GM13977 (cell line): ENCODE data around the gene DENND11.

Experiments
- DNase-seq: peaks from one replicate; pipeline ENCODE4 v3.0.0; 2012; ENCODE audit warnings: low spot score
- in situ Hi-C: fragments of 300-500 bp; cut with MboI; formaldehyde crosslinking; loops from one replicate; pipeline ENCODE4 v1.12.0; 2022; ENCODE audit warnings: low sequenced_read_pairs, low pct_unique_long_range_greater_than_20kb, mixed read lengths, inconsistent platforms; ENCODE audit not compliant: unreplicated experiment
- TF ChIP-seq, protein P1 (sequence below): IDR thresholded peaks from 2 replicates; pipeline ENCODE4 v1.5.1; 2012; ENCODE audit warnings: mild to moderate bottlenecking, control low read depth; ENCODE audit not compliant: insufficient read depth; ENCODE audit errors: extremely low read depth, missing control alignments

The DENND11 gene

DNA sequence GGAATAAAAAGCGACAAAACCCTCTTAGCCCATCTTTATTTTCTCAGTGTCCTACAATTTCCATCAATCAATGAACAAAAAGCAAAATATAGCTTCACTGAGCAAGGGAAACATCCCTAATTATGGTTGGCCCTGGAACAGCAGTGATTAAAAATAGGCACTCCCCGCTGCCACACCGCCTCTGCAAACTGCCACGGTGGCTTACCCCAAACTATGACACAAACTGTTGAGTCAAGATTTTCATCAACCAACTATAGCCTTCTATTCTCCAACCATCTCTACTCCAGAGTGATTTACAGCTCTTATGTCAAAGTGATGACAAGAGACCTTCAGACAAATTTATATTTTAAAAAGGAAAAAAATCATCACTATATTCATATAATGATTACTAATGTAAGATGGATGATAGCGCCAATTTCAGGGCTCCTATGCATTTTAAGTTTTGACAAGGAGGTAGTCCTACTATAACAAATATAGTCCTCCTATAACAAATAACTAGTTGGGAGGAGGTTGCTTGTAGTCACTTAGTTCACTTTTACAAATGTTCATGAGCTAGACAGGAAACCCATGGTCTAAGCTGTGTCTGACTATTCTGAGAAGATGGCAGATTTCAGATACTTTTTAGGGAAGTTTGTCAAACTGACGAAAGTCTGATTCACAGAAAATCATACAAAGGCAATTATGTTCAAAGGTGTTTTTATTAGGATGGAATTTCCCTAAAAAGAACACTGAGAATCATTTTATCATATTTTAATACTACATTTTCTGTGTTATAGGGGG lies 26.3 kb downstream of the DENND11 start:
- peak; percentile 34 for DNase-seq
- TF ChIP-seq, protein P1, sequence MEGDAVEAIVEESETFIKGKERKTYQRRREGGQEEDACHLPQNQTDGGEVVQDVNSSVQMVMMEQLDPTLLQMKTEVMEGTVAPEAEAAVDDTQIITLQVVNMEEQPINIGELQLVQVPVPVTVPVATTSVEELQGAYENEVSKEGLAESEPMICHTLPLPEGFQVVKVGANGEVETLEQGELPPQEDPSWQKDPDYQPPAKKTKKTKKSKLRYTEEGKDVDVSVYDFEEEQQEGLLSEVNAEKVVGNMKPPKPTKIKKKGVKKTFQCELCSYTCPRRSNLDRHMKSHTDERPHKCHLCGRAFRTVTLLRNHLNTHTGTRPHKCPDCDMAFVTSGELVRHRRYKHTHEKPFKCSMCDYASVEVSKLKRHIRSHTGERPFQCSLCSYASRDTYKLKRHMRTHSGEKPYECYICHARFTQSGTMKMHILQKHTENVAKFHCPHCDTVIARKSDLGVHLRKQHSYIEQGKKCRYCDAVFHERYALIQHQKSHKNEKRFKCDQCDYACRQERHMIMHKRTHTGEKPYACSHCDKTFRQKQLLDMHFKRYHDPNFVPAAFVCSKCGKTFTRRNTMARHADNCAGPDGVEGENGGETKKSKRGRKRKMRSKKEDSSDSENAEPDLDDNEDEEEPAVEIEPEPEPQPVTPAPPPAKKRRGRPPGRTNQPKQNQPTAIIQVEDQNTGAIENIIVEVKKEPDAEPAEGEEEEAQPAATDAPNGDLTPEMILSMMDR = no peak
- in situ Hi-C loops = no loop called here

DNA sequence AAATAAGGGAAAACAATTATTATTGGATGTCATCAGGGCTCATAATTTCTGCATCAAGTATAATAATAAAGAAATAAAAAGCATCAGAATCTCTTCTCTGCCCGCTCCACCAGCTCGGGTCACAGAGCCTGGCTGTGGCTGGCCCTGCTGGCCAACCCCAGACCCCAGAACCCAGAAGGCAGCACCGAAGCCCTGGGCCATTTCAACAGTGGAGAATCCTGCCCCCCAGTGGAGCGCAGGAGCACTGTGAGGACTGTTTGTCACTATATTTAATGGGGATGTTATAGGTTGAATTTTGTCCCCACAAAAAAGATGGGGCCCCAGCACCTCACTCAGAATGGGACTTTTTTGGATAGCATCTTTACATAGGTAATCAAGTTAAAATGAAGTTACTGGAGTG lies 27.3 kb downstream of the DENND11 start:
- TF ChIP-seq, protein P1 = peak; percentile 44
- no peak for DNase-seq
- in situ Hi-C loops = no loop called here

DNA sequence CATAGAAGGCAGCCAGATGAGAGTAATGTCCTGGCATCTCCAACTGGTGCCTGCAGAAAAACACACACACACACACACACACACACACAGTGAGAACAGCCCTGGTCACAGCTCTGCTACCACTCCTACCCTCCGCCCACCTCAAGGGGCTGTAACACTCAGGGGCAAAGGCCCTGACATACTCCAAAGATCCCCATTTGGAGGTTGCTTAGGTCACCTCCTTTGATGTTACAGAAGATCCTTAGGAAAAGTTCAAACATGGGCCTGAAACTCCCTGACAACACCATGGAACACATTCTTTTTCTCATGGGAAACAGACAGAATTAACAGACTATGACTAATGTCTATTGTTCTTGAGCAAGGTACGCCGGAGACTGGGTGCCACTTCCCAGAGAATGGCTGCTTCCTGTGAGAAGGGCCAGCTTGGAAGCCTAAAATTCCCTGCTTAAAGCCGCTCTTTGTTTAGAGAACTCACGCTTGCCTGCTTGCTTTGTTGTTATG lies 27.7 kb downstream of the DENND11 start:
- TF ChIP-seq, protein P1 = no peak
- no peak for DNase-seq
- in situ Hi-C loops = no loop called here

DNA sequence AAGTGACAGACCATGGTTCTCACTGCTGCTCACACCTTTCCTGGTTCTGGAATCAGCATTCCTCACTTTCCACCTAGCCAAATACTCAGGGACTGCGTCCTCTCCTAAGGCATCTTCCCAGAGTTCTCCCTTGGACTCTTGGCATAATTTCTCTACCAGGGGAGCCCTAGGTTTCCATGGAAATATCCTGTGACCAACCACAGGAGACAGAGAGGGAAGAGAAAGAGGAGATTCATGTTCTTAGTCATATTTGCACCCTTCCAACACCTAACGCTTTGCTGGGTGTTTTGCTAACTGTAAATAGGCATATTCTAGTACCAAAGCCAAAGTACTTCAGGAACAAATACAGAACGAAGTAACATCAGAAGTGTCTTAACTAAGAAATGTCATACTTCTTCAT lies 28.6 kb downstream of the DENND11 start:
- in situ Hi-C loops = no loop called here
- no peak for DNase-seq
- TF ChIP-seq, protein P1 = no peak

DNA sequence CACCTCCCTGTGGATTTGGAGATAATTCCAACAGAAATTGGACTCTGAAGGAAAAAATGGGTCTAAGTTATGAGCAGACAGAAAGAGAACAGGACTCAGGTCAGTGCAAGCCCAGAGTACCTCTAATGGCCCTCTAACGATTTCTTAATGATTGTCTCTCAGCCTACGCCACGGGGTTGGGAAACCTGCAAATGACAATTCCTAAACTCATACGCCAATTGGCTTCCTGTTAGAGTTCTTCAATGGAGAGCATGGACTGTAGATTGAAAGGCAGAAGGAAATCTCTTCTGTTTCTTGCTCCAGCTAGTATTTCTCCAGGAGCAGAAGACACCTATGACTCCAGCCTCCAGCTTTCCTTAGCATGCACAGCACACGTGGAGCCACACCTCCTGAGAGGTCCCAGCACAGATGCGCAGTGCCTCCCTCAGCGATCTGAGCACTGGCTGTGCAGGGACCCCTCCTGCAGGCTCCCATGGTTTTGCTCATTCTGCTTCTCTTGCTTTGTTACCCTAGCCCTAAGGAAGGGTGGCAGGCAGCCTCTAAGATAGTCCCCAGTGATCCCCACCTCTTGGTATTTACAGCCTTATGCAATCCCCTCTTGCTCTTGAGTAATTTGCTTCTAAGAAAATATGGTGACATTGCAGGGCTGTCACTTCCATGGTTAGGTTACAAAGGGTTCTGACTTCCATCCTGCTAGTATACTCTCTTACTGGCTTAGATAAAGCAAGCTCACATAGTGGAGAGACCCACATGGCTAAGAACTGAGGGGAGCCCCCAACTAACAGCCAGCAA lies 30.1 kb downstream of the DENND11 start:
- no peak for DNase-seq
- TF ChIP-seq, protein P1 = no peak
- in situ Hi-C loops = no loop called here

DNA sequence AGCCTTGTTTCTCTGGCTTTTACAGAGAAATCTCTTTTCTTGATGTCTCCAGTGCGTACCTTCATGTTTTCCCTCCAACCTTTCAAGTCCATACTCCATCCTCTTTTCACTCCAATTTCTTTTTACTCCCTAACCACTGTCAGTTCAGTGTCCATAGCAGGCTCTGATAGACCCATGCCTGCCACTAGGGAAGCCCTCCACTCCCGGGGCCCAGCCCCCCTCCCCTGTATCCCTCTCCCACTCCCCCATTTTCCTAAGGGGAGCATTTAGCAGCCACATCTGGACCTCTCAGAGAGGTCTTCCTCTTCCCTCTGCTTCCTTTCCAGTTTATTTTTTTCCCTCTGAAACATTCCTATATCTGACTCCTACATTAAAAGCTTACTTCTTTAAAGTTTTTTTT lies 33.1 kb downstream of the DENND11 start:
- TF ChIP-seq, protein P1 = no peak
- DNase-seq = no peak
- in situ Hi-C loops = no loop called here
